Activated naive CD4-positive, alpha-beta T cell treated with anti-CD3 and anti-CD28 coated beads, Interleukin-2, amount 50 U/mL, for 16 hours (primary cell): Measurements from ENCODE around the gene C1orf159.
"Not testable (repeated sequence)": the region's sequence is repeated elsewhere in the genome, so short reads cannot be mapped to it uniquely, and the experiment has no call there.

Experiments used
- DNase-seq: peaks from one replicate; pipeline ENCODE4 v3.0.0-alpha.2; 2020

The C1orf159 gene

DNA sequence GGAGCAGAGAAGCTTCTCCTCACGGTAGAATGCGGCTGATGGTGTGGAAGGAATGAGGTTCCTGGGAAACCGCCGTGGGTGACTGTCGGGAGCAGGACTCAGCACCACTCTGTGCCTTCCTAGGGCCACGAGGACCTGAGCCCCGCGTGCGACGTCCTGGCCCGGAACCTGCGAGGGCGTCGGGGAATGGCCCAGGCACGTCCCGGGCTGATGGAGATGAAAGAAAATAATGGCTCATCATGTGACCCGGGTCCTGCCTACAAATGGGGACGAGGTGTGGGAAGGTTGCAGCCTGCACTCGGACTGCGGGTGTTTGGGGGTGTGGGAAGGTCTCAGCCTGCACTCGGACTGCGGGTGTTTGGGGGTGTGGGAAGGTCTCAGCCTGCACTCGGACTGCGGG, 32.7 kb upstream of the C1orf159 start:
- no peak for DNase-seq

DNA sequence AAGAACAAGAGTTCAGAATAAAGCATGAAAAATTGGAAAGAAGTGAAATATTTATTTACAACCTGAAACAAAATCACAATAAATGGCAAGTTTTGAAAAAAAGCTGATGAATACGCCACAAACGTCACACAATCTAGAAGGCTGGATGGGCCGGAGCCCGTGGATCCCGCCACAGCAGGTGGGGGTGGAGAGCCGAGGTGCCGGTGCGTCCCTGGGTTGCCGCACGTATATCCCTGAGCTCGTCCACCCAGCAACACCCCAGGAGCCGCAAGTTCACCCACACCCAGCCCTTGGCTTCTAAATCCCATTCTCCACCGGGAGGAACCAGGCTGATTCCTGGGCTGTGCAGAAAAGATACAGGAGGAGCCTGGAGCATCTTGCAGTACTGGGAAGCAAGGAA, 32.2 kb upstream of the C1orf159 start:
- DNase-seq, result no peak

DNA sequence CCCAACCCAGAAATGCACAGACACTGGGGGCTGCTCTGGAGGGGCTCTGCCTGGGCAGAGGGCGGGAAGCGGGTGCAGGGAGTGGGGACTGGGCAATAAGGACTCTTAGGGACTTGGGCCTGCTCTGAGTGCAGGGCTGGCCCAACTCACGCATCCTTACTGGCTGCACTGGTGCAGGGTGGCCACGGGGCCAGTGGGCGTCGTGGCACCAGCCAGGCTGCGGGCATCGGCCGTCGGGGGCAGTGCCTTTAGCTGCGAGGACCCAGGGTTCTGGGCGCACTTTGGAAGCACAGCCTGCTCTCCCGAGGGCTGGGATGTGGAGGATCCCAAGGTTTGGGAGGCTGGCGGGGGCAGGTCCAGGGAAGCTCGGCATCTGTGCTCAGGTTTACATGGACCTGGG, 30.7 kb upstream of the C1orf159 start:
- no peak for DNase-seq

DNA sequence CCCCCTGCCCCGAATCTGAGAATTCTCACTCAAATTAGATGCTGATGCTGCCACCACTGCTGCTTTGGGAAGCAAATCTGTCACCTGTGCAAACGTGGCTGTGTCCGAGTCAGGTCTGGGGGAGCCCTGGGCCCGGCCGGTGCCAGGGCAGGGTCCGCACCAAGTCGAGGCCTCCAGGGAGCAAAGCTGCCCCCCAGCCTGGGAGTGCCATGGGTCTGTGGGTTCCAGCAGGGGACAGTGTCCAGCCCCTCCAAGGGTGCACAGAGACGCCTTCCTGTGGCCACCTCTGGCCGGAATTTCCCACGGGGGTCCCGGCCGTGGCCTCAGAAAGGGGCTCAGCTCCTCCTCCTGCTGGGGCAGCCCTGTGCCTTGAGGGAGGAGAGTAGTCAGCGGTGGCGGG, 30.1 kb upstream of the C1orf159 start:
- DNase-seq, result no peak

DNA sequence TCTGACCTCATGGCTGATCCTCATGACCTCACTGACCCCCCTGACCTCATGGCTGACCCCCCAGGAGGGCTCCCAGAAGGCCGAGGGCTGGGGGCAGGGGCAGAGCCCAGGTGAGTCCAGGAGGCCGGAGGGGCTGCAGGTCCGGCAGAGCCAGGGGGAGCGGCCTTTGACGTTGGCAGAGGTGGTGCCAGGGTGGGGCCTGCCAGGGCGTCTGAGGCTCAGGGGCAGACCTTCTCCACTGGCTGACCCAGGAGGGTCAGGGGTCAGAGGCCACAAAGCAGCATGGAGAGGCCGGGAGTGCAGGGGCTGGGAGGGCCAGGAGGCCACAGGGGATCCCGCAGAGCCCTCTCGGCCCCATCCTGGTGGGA, 29.6 kb upstream of the C1orf159 start:
- DNase-seq, result no peak

DNA sequence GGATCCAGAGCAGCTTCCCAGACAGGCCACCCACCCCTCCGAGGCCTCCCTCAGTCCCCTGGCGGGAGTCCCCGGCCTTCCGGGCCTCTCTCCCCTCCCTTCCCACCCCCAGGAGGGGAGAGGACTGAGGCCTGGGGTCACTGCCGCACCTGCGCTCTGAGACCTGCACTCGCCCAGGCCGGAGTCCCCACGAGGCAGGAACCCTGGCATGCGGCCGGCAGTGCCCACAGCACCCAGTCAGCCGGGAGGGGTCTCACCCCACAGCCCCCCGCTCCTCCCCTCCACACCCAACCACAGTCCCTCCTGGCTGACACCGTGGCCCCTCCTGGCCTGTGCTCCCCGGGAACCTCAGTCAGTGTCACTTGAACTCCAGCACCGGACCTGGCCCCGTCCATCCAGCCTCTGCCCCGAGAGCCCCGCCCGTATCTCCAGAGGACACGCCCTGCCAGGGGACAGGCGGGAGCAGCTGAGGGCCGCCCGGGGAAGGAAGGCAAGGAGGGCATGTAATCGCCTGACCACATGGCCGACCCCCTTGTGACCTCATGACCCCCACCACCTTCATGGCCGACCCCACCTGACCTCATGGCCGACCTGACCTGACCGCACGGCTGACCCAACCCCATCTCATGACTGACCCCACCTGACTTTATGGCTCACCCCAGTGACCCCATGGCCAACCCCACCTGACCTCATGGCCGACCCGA, 29.1 kb upstream of the C1orf159 start:
- no peak for DNase-seq

DNA sequence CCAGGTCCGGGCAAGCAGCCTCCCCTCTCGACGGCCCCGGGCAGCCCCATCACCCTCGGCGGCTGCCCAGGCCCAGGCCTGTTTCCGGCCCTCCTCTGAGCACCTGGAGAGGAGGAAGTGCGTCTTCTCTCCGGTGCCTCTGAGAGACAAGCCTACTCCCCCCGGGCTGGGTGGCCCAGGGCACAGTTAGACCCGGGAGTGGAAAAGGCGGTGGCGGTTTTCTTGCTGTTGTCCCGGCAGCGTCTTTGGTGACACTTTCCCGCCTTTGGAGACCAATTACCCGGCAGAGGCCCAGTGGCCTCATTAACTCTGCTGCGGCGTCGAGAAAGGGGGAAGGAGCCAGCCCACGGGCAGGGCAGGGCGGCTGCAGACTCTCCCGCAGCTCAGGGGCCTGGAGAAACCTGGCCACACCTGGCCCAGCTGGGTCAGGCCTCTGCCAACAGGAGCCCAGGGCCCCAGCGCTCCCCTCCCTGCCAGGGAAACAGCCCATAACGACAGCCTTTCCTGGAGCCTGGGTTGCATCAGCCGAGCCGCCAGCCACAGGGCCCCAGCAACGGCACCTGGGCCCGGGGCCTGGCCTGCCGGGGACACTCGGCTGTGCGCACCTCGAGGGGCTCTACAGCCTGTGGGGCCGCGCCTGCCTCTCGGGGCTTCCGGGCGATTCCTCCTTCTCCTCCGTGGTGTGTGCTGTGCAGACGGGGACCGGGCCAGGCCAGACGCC, 28.4 kb upstream of the C1orf159 start:
- DNase-seq, result peak; percentile 56

DNA sequence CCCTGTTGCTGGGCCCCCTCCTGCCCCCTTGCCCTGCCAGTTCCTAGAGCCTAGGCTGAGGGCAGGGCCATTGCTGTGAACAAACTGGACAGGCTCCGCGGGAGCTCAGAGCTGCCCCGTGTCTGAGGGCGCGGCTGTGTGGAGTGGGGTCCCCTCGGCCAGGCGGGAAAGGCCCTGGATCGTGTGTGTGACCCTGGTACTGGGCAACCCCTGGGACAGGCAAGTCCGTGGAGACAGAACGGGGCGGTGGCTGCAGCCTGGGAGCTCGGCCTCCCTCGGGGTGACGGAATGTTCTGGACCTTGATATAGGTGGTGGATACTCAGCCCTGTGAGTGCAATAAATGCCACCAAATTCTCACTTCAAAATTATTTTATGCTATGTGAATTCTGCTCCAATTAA, 27.7 kb upstream of the C1orf159 start:
- DNase-seq, result no peak

DNA sequence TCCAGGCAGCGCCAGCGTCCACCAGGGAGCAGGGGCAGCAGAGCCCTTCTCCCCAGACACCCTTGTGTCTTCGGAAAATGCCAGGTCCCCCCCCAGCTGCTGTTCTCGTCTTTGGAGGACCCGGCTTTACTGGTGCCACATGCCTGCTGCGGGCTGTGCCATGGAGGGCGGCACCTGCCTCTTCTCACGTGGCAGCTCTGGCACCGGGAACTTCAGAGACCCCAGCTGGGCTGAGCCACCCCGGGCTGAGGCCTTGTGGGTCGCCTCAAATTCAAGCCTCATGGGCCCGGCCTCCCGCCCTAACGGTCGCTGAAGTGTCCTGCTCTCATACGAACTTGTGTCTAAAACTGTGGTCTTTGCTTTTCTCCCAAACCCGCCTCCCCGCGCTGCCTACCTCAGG, 27.0 kb upstream of the C1orf159 start:
- no peak for DNase-seq

DNA sequence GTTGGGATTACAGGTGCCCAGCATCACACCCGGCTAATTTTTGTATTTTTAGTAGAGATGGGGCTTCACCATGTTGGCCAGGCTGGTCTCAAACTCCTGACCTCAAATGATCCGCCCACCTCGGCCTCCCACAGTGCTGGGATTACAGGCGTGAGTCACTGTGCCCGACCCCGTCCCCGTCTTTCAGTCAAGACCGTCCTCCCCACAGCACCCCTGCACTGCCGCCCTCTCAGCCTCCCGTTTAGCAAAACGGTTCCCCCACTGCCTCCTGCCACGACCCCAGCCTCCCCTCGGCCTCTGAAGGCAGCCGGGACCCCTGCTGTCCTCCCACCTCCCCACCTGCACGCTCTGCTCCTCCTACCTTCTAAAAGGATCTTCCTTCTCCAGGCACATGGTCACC, 26.5 kb upstream of the C1orf159 start:
- DNase-seq, result not testable (repeated sequence)

DNA sequence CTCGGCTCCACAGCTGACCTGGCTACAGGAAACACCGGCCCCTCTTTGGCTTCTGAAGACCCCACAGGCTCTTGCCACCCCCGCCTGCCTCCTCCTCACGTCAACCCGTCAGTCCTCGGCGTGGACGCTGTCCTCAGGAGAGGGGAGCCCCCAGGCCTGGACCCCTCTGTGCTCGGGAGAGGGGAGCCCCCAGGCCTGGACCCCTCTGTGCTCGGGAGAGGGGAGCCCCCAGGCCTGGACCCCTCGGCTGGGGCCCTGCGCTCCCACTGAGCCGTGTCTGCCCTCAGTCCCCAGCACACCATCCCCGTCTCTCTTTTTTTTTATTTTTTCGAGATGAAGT, 26.0 kb upstream of the C1orf159 start:
- no peak for DNase-seq

DNA sequence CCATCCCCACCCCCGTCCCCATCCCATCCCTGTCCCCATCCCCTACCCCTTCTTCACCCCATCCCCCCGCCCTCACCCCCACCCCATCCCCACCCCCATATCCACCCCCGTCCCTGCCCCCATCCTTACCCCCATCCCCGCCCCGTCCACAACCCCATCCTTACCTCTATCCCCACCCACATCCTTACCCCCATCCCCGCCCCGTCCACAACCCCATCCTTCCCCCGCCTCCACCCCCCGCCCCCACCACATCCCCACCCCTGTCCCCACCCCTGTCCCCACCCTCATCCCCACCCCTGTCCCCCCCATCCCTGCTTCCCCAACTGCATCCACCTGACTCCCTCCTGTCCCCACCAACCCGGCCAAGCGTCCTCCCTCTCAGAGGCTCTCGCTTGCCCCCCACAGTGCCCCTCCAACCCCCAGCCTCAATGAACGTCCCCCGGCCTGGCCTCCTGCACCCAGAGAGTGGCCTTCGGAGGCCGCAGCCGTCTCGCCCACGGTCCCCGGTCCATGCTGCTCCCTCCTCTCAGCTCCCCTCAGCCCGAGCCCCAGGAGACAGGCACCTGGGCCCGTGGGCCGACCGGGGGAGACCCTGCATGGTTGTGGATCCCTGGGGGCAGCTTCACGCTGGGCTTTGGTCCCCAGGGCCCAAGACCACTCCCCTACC, 25.5 kb upstream of the C1orf159 start:
- no peak for DNase-seq

DNA sequence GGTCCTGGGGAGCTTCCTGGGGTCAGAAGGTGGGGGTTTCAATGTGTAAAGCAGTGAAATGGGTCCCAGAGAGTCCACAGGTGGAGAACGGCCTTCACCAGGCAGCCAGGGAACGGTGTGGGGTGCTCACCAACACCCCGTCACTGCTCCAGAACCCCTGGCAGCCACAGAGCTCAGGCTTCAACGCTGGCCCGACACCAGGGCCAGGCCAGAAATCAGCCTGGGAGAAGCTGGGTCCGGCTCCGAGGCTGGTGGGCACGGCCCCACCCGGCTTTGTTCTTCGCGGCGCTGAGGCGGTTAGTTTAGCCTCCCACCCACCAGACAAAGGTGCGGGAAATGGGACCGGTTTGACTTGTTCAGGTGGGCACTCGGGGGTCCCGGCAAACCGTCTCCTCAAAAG, 24.8 kb upstream of the C1orf159 start:
- no peak for DNase-seq

DNA sequence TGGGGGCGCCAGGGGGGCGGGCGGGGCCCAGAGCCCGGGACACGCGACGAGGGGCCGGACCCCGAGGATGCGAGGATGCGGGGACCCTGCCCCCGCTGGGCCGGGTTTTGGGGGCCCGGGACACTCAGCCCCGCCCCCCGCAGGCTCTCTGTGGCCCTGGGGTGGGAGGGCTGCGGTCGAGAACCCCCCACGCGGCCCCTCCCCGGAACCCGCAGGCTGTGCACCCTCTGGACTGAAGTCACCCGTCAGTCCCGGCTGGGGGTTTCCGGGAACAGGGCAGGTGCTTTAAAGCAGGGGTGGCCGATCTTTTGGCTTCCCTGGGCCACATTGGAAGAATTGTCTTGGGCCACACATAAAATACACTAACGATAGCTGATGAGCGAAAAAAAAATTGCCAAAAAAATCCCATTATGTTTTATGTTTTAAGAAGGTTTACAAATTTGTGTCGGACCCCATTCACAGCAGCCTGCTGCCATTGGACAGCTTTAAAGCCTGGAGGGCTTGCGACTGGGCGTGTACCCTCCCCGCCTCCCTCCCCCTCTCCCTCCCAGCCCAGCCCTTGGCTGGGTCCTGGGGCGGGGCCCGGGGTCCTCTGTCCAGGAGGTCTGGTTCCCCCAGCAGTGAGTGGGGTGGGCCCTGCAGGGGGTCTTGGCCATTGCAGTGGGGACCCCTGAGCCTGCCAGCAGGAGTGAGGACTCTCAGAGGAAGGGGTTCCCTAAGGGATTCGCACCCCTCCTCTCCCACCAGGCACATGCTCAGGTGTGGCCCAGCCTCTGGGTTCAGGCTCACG, 21.6 kb upstream of the C1orf159 start:
- peak; percentile 67 for DNase-seq

DNA sequence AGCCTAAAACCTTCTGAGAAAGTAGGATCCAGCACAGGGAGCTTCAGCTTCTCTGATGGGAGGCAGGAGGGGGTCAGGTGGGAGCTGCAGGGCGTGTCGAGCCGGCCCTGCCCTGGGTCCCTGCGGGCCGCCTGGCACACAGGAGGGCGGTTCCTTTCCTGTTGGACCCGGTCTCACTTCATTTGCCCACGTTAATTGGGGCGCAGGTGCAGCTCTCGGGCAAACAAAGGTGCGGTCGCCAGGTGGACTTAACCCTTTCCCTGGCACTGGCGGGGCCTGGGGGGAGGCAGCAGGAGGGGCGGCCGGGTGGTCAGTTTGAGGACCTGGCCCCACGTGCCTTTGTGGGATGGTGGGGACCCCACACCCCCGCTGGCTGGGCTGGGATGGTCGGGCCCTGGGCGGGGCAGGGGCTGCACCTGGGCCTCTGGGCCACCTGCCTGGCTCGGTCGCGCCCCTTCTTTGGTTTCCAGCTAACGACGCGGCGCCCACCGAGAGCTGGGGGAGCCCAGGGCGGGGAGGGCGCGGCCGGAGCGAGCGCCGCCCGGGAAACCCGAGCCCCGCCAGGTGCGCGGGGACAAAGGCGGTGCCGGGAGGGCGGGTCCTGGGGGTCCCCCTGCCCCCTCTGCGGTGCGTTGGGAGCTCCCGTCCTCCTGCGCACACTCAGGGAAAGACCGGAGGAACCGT, 20.8 kb upstream of the C1orf159 start:
- no peak for DNase-seq

DNA sequence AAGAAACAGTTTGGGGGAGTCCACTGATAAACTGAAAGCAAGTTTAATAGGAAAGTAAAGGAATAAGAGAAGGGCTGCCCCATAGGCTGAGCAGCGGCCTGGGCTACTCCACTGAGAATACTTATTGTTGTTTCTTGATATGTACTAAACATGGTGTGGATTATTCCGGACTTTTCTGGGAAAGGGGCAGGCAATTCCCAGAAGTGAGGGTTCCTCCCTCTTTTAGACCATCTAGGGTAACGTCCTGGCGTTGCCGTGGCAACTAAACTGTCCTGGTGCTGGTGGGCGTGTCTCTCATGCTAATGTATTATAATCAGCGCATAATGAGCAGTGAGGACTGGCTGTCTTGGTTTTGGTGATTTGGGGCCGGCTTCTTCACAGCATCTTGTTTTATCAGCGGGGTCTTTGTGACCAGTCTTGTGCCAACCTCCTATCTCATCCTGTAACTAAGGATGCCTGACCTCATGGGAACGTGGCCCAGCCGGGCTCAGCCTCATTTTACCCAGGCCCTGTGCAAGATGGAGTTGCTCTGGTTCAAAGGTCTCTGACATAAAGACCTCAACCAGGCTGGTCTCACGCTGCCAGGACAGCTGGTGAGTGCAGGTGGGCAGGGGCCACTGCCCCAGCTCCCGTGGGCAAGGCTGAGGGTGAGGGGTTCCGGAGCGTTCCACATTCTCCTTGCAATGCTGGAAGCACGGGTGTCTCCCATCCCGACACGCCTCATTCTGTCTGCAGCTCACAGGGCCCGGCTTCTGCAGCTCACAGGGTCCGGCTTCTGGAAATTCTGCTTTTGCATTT, 19.6 kb upstream of the C1orf159 start:
- DNase-seq, result no peak

DNA sequence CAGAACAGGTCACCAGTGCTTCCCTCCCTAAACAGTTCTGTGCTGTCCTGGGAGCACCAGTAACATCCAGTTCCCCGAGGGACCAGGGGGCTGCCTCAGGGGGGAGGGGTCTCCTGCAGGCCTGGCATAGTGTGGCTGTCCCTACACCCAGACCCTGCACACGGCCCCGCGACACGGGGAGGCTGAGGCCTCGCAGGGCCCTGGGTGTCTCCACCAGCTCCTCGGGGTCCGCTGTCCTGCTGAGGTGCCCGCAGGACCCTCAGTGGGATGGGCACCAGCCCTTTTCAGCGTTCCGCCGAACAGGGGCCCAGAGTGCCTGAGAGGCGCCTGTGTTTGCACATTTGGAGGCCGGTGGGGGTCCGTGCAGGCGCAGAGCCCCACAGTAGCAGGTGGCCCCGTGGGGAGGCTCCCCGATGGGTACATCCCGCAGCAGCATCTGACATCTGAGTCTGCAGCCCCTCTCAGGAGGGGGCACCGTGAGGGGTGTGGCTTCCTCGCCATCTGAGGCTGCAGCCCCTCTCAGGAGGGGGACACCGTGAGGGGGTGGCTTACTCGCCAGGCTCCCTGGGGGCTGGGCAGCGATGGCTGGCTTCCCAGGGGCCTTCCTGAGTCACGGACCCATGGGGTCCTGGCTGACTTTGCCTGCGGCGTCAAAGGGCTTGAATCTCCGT, 18.5 kb upstream of the C1orf159 start:
- DNase-seq, result no peak

DNA sequence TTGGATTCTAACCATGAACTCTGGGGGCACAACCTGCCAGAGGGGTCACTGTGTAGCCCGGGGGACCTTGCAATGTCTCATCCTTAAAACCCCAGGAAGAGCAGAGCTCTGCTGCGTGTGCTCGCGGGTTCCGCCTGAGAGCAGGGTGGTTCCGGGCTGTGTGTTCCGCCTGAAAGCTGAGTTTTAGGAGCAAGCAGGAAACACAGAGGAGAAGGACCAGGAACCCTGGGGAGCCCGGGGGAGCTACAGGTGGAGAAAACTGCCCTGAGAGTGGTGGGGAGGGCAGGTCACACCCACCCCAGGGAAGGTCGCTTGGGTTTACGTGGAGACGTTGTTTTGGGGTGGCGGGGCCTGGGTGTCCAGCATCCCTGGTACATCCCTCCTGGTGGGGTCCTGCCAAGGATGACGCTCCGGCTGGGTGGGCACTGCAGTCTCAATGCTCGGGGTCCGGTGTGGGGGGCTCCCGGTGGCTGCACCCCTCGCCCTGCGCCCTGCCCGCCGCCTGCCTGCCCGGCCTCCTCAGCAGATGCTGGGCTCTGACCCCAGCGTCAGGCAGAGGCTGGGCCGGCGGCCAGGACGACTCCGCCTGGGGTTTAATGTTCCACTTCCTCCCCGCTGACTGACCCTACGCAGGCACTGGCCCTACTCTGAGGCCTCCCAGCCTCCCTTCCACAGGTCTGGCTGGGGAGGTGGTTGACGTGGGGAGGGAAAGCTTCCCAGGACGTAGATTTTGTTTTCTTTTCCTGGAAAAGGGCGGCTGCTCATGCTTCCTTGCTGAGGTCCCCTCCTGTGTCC, 17.3 kb upstream of the C1orf159 start:
- no peak for DNase-seq

DNA sequence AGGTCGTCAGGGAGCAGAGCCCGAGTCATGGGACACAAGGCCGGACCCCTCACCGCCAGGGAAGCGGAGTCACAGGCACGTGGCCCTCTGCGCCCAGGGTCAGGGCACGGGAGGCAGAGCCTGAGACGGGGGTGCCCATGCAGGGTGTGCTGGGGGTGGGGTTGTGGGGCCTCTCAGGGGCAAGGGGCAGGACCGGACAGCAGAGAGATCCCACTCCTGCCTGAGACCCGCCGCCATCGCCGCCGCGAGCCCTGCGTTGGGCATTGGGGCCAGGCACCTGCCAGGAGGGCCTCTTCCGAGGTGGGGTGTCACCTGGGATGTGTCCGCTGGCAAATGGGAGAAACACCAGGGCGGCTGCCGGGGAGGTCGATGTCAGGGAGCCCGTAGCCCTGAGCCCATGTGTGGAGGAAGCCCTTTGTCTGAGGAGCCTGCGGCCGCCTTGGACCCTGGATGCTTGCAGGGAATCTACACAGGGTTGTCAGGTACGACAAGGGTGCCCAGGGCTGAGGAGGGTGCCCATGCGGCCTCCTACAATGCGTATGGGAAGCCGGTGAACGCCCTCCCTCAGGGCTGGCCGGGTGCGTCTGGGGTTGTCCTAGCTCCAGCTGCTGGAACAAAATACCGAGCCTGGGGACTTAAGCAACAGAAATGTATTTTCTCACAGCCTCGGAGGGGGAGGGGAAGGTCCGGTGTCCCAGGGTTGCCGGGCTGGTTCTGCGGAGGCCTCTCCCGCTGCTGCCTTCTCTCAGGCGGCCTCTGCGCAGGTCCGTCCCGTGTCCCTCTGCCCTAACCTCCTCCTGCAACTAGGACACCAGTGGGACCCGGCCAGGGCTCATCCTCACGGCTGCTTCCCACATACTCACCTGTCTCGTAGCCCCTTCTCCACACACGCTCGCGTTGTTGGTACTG, 16.4 kb upstream of the C1orf159 start:
- no peak for DNase-seq
